Adrenal gland (tissue), 12 donors: ENCODE results near the gene PDLIM7. TPM values are rescaled to one million over a fixed set of nuclear protein-coding genes. Genes with fewer than 3 reads are reported as not detected.

Experiments
- DNase-seq, 7 donors: peaks; one replicate each; pipeline ENCODE4 v3.0.0-alpha.2; 2019 to 2020
- H3K27ac ChIP-seq, 5 donors: fragments of 200-600 bp; sonication (generic) in 4 of 5; 1 replicate in 3 of 5; 2 replicates in 2 of 5; pipeline versions ENCODE4 v1.5.1 to v1.8.0; 2016 to 2020; ENCODE audit warnings: mild to moderate bottlenecking in 1 of 5
- H3K27me3 ChIP-seq: fragments of 200-600 bp; 2 replicates; pipeline ENCODE4 v1.8.0; 2021
- H3K36me3 ChIP-seq, 2 donors: fragments of 200-600 bp; replicated peaks in 1 of 2; 1 replicate in 1 of 2; 2 replicates in 1 of 2; pipeline versions ENCODE4 v1.5.1 to v1.8.0; 2018 to 2022
- H3K4me1 ChIP-seq, 2 donors: fragments of 200-600 bp; replicated peaks in 1 of 2; 1 replicate in 1 of 2; 2 replicates in 1 of 2; pipeline versions ENCODE4 v1.5.1 to v1.8.0; 2018 to 2021
- H3K4me3 ChIP-seq, 4 donors: fragments of 200-600 bp; sonication (generic) in 3 of 4; one replicate each; pipeline ENCODE4 v1.5.1; 2016 to 2018
- H3K9me3 ChIP-seq, 3 donors: fragments of 200-600 bp; sonication (generic) in 1 of 3; replicated peaks in 1 of 3; 1 replicate in 2 of 3; 2 replicates in 1 of 3; pipeline versions ENCODE4 v1.5.1 to v1.8.0; 2016 to 2021
- POLR2A ChIP-seq, 2 donors: fragments of 450-650 bp; IDR thresholded peaks; one replicate each; pipeline ENCODE4 v1.6.1; 2017; ENCODE audit warnings: antibody characterized with exemption in 2 of 2, mild to moderate bottlenecking in 2 of 2, moderate library complexity in 1 of 2
- WGBS, 4 donors: extraction: QIAGEN DNeasy Blood & Tissue Kit in 2 of 4; methylation state at CpG; one replicate each; pipeline versions ENCODE4 v1.1.5 to v1.1.7; 2013 to 2017; 5-methylcytosine and 5-hydroxymethylcytosine counted together
- intact Hi-C, 2 donors: fragments of 100-400 bp; cut with DNase I; formaldehyde crosslinking; loops; one replicate each; pipeline versions ENCODE4 v1.14.1 to v1.15.0; 2022 to 2023
- polyA plus RNA-seq, 3 donors: library from polyadenylated mRNA; stranded (reverse); fragments of 200-250 nt in 2 of 3; fragments of 350-450 nt in 1 of 3; fragmentation: Illumina TruSeq in 1 of 3; extraction: RNeasy Lipid Tissue Mini Kit (QIAGEN cat#74804) in 1 of 3; gene quantifications; one replicate each; pipeline ENCODE4 v1.2.3, GENCODE V29; 2013 to 2014
- total RNA-seq, 9 donors: library from RNA; depleted of rRNA in 4 of 9; stranded (reverse); fragments of >200 nt in 4 of 9; fragments of 120-200 nt in 1 of 9; fragmentation: NEBNext Ultra II Directional in 1 of 9; extraction: Animal tissue kit (Norgen Biotek cat#: 25700) in 1 of 9; gene quantifications; one replicate each; pipeline versions ENCODE4 v1.1.0 to v1.2.4, GENCODE V29; 2013 to 2023
- TF ChIP-seq, protein P1 (sequence below), 6 experiments: fragments of 450-650 bp in 4 of 6; fragments of 200-600 bp in 2 of 6; sonication (generic) in 1 of 6; IDR thresholded peaks; 1 replicate in 5 of 6; 2 replicates in 1 of 6; pipeline versions ENCODE4 v1.5.1 to v1.8.0; 2016 to 2021; ENCODE audit warnings: antibody characterized with exemption in 6 of 6, mild to moderate bottlenecking in 2 of 6, moderate library complexity in 1 of 6
- donor health status: healthy with polysubstance abuse.
- donor health status: Bipolar disorder and iron deficiency.
- donor health status: DM: yes; HTN: yes; CAD: no.
- donor health status: DM: no; HTN: no; CAD: no.
- donor health status: DM: no; HTN: no; CAD: no.
- donor health status: DM: yes; HTN: yes; CAD: no.

The PDLIM7 gene
- total and polyA plus RNA-seq, 12 donors: 6.5 to 246 (median 38.9) TPM

DNA sequence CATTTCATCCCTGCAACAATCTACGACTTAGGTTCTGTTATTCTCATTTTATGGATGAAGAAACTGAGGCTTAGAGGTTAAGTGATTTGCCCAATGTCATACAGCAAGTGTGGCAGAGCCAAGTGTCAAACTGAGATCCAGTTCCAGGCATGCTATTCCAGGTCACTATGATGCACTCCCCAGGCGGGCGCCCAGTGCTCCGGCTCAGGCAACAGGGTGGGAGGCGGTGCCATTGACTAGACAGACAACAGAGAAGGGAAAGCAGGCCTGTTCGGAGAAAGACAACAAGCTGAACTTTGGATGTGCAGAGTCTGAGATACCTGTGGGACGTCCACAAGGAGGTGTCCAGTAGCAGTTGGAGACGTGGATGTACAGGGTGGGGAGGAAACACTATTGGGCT lies 30.2 kb upstream of the PDLIM7 start:
- H3K9me3 ChIP-seq: no peaks in the 10 kb centered on the region
- H3K4me1 ChIP-seq: peaks cover 0 to 11% of the 10 kb centered on the region in 2 donors
- WGBS, 4 donors: 90 to 94% (median 93%) methylated on average over 8 of the region's 8 CpGs
- no peak overlapping the region for H3K27ac ChIP-seq
- DNase-seq: no peak
- H3K36me3 ChIP-seq: peaks cover 0 to 79% of the 10 kb centered on the region in 2 donors
- no peak for TF ChIP-seq POLR2A (IDR thresholded peaks at IDR 0.05)
- TF ChIP-seq, protein P1, sequence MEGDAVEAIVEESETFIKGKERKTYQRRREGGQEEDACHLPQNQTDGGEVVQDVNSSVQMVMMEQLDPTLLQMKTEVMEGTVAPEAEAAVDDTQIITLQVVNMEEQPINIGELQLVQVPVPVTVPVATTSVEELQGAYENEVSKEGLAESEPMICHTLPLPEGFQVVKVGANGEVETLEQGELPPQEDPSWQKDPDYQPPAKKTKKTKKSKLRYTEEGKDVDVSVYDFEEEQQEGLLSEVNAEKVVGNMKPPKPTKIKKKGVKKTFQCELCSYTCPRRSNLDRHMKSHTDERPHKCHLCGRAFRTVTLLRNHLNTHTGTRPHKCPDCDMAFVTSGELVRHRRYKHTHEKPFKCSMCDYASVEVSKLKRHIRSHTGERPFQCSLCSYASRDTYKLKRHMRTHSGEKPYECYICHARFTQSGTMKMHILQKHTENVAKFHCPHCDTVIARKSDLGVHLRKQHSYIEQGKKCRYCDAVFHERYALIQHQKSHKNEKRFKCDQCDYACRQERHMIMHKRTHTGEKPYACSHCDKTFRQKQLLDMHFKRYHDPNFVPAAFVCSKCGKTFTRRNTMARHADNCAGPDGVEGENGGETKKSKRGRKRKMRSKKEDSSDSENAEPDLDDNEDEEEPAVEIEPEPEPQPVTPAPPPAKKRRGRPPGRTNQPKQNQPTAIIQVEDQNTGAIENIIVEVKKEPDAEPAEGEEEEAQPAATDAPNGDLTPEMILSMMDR (IDR thresholded peaks at IDR 0.05): no peak
- intact Hi-C loops: no loop called here
- no peaks in the 10 kb centered on the region for H3K27me3 ChIP-seq
- H3K4me3 ChIP-seq: no peak overlapping the region

DNA sequence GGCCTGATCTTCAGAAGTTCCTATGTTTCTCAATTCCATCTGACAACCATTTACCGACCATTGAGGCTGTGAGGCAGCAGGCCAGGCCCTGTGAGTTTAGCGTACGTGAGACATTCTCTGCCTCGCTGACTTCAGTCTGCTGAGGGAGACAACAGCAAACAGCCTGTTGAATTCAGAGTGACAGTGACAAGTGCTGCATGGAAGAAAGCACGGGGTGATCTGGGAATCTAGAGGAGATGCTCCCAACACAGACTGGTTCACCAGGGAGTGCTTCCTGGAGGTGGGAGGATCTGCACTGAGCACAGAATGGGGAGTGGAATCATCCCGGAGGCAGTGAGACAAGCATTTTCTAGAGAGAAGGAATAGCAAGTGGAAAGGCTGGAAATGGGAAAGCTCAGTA lies 29.4 kb upstream of the PDLIM7 start:
- H3K27ac ChIP-seq: no peak overlapping the region
- H3K9me3 ChIP-seq: no peaks in the 10 kb centered on the region
- H3K4me1 ChIP-seq: peaks cover 0 to 6% of the 10 kb centered on the region in 2 donors
- peak in 1 of 7 donors; percentile 5 for DNase-seq
- 93 to 95% (median 93%) methylated on average over 6 of the region's 6 CpGs for WGBS, 4 donors
- no peak for TF ChIP-seq POLR2A (IDR thresholded peaks at IDR 0.05)
- TF ChIP-seq, protein P1 (IDR thresholded peaks at IDR 0.05): no peak
- H3K36me3 ChIP-seq: peaks cover 0 to 78% of the 10 kb centered on the region in 2 donors
- H3K27me3 ChIP-seq: no peaks in the 10 kb centered on the region
- intact Hi-C loops: no loop called here
- H3K4me3 ChIP-seq: no peak overlapping the region

DNA sequence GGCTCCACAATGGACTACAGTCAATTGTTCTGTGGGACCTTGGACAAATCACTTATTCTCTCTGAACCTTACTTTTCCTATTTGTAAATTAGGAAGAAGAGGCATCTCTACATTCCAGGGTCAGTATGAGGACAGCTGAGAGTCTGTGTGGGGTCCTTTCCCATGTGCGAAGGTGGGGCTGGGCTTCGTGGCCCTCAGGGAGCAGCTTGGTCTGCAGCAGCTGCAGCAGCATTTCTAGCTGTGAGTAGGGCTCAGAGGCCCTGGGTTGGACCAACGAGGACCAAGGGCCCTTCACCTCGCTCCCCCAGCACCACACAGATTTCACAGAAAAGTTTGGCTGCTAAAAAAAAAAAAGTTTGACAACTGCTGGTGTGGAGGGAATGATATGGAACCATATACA lies 28.8 kb upstream of the PDLIM7 start:
- intact Hi-C loops: no loop called here
- H3K9me3 ChIP-seq: no peaks in the 10 kb centered on the region
- H3K4me1 ChIP-seq: peaks cover 0 to under 1% of the 10 kb centered on the region in 2 donors
- H3K27ac ChIP-seq: no peak overlapping the region
- peak in 1 of 7 donors; percentile 10 for DNase-seq
- H3K4me3 ChIP-seq: no peak overlapping the region
- 90 to 97% (median 92%) methylated on average over 4 of the region's 4 CpGs for WGBS, 4 donors
- H3K27me3 ChIP-seq: no peaks in the 10 kb centered on the region
- TF ChIP-seq POLR2A (IDR thresholded peaks at IDR 0.05): no peak
- TF ChIP-seq, protein P1 (IDR thresholded peaks at IDR 0.05): no peak
- H3K36me3 ChIP-seq: peaks cover 0 to 78% of the 10 kb centered on the region in 2 donors

DNA sequence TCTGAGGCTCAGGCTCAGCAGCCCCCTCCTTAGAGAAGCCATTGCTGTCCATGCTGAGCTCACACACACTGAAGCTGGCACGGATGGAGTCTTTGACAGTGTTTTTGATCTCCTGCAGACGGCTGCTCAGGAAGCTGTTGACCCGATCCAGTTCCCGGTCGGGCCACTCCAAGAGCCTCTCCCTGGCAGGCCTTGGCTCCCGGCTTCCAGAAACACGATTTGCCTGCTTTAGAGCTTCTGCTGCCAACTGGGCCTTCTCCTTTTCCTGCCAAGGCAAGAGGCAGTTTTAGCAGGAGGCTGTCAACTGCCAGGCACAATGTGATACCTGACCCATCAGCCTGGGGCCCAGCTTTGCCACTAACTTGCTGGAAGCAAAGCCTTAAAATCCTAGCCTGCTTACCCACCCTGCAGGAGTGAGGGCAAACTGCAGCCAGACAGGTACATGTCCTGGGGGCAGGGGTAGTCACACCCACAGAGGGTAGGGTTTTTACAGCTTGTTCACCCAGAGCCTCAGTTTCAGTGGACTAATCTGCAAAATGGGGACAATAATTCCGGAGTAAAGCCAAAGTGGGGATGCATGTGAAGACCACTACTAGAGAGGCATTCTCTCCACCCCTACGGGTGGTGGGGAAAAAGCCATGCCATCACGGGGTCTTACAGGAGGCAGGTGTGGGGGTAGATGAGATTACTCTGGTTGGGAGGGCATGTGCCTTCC lies 27.7 kb upstream of the PDLIM7 start:
- WGBS, 4 donors: 87 to 91% (median 88%) methylated on average over 10 of the region's 10 CpGs
- Histone ChIP-seq H3K4me1 (no peaks in the 10 kb centered on the region), H3K4me3 (no peak overlapping the region), H3K27me3 (no peaks in the 10 kb centered on the region), H3K36me3 (peaks cover 0 to 78% of the 10 kb centered on the region in 2 donors), H3K9me3 (no peaks in the 10 kb centered on the region), H3K27ac (no peak overlapping the region)
- intact Hi-C loops: no loop called here
- TF ChIP-seq POLR2A (IDR thresholded peaks at IDR 0.05): no peak
- TF ChIP-seq, protein P1 (IDR thresholded peaks at IDR 0.05): no peak
- peak in 1 of 7 donors; percentile 7 for DNase-seq
